ENCODE measurements around the gene APCDD1L.

Gene APCDD1L

DNA sequence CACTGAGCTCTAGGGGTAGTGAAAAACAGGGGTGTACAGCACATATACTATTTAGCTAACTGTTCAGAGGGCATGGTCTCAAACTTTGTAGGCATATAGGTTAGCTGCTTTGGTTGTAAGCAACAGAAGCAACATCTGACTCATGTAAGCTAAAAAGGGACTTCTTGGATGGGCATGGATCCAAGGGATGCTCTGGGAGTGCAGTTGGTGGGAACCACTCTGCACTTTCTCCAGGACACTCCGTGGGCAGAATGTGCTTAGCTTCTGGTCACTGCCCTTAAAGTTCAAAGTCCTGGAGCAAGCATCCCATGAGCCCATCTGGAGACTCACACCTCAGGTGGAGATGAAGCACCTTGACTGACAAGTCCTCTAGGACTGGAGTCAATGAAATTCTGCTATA is 11.5 kb downstream of the APCDD1L start:
- Histone ChIP-seq H3K36me3 (ENCODE audit: insufficient read depth, low read length) (no peaks in the 10 kb centered on the region), H3K9ac (ENCODE audit: insufficient read length) (no peak overlapping the region), H3K9me3 (ENCODE audit: low read depth, low read length) (no peaks in the 10 kb centered on the region), H3K27ac (no peak overlapping the region), H3K4me3 (no peak overlapping the region)
- TF ChIP-seq FOXP2 (optimal IDR thresholded peaks at IDR 0.05; ENCODE audit: control extremely low read depth, extremely low read length, insufficient read depth) (no peak), EZH2 (IDR thresholded peaks at IDR 0.05) (no peak), POLR2AphosphoS5 (IDR thresholded peaks at IDR 0.05; ENCODE audit: borderline replicate concordance, low read depth, low read length) (no peak)
- DNase-seq (ENCODE audit: low read depth, low spot score): no peak

DNA sequence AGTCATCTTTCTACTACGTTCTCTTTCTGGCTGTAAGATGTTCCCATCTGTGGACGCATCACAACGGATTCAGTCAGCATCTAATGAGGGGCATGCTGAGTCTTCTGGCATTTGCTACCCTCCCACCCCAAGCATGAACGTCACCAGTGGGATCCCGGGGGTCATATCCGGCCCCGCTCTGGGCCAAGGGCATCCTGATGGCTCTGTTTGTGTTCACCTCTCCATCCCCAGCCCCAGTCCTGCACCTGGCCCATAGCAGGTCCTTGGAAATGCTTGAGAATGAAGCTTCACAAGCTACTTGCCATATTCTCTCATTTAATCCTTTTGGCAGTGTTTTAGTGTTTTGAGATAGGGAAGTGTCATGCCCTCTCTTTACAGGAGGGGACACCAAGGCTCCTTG is 14.9 kb downstream of the APCDD1L start:
- Histone ChIP-seq H3K4me3 (no peak overlapping the region), H3K36me3 (ENCODE audit: insufficient read depth, low read length) (no peaks in the 10 kb centered on the region), H3K9me3 (ENCODE audit: low read depth, low read length) (no peaks in the 10 kb centered on the region), H3K9ac (ENCODE audit: insufficient read length) (no peak overlapping the region), H3K27ac (no peak overlapping the region)
- TF ChIP-seq EZH2 (IDR thresholded peaks at IDR 0.05) (no peak), FOXP2 (optimal IDR thresholded peaks at IDR 0.05; ENCODE audit: control extremely low read depth, extremely low read length, insufficient read depth) (no peak), POLR2AphosphoS5 (IDR thresholded peaks at IDR 0.05; ENCODE audit: borderline replicate concordance, low read depth, low read length) (no peak)
- DNase-seq (ENCODE audit: low read depth, low spot score): no peak

DNA sequence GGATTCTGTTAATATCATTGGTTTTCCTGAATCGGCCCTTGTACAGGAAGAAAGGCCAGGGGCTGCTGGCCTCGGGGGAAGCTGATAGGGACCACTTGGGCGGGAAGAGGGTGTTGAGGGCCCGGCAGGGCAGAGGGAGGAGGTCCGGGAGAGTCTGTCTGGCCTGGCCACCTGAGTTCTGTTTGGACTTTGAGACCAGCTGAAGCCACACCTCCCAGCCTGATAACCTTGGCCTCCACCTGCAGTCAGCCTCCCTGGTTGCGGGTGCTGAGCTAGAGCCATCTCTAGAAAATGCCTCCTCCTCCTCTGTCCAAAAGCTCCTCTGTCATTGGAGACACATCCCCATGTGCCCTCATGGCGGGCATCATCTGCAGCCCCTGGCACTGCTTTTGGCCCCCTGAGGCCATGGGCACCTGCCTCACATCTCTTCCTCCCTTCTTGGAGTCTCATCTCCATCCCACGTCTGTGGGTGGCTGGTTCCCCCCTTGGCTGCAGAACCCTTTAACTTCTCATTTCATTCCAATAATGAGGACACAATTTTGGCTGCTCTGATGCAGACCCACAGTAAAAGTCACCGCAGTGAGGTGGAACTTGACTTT is 16.6 kb downstream of the APCDD1L start:
- no peak overlapping the region for H3K4me3 ChIP-seq
- TF ChIP-seq EZH2 (IDR thresholded peaks at IDR 0.05) (no peak), FOXP2 (optimal IDR thresholded peaks at IDR 0.05; ENCODE audit: control extremely low read depth, extremely low read length, insufficient read depth) (no peak), POLR2AphosphoS5 (IDR thresholded peaks at IDR 0.05; ENCODE audit: borderline replicate concordance, low read depth, low read length) (no peak)
- no peak overlapping the region for H3K9ac ChIP-seq (ENCODE audit: insufficient read length)
- no peaks in the 10 kb centered on the region for H3K9me3 ChIP-seq (ENCODE audit: low read depth, low read length)
- no peaks in the 10 kb centered on the region for H3K36me3 ChIP-seq (ENCODE audit: insufficient read depth, low read length)
- DNase-seq (ENCODE audit: low read depth, low spot score): no peak
- no peak overlapping the region for H3K27ac ChIP-seq

DNA sequence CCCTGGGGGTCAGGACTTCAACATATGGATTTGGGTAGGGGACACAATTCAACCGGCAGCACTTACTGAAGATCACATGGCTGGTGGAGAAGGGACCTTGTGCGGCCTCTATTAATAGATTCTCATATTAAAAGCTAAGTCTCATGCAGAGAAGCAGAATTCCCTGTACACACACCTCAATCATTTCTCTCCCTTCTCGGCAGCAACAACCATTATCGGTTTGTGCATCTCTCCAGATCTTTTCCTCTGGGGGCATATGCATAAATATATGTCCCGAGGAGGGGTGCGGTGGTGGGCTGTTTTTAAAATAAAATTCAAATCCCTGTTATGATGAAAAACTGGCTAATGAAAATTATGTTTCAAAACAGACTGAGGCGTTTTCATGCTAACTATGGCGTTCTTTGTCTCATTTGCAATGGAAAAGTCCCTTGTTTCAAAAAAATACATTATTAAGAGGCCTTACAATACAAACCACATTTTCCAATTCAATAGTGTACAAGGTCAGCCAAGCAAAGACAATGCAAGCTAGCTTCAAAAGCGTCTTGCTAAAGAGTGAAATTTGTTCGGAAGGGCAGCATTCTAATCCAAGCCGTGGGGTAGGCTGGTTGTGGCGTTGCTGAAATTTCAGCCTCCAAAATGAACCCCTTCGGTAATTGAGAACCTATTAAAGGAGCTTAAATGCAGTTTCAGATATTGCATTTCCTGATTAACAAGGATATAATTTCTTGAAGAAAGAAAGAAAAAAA is 17.3 kb downstream of the APCDD1L start:
- Histone ChIP-seq H3K9ac (ENCODE audit: insufficient read length) (no peak overlapping the region), H3K27ac (no peak overlapping the region), H3K4me3 (no peak overlapping the region), H3K36me3 (ENCODE audit: insufficient read depth, low read length) (no peaks in the 10 kb centered on the region), H3K9me3 (ENCODE audit: low read depth, low read length) (no peaks in the 10 kb centered on the region)
- DNase-seq (ENCODE audit: low read depth, low spot score): no peak
- no peak for TF ChIP-seq EZH2 (IDR thresholded peaks at IDR 0.05)
- TF ChIP-seq POLR2AphosphoS5 (IDR thresholded peaks at IDR 0.05; ENCODE audit: borderline replicate concordance, low read depth, low read length): no peak
- no peak for TF ChIP-seq FOXP2 (optimal IDR thresholded peaks at IDR 0.05; ENCODE audit: control extremely low read depth, extremely low read length, insufficient read depth)

DNA sequence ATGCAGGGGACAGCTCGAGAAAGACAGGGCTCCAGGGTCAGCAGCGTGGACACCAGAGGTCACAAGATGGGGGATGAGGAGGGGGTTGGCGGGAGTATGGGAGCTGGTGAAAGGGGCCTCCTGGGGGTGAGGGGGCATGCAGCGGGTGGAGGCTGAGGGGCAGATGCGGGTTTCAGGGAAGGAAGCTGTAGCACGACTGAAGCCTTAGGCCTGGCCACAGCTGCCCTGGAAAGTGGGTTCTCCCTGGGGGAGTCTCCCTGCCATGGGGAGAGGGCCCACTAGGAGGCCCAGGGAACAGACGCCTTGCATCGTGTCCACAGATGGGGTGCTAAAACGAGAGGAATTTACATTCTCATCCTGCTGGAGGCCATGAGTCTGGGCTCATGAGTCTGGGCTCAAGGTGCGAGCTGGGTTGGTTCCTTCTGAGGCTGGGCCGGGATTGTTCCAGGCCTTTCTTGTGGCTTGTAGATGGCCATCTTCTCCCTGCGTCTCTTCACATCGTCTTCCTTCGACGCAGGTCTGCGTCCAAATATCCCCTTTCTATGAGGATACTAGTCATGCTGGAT is 18.0 kb downstream of the APCDD1L start:
- Histone ChIP-seq H3K9me3 (ENCODE audit: low read depth, low read length) (no peaks in the 10 kb centered on the region), H3K9ac (ENCODE audit: insufficient read length) (no peak overlapping the region), H3K36me3 (ENCODE audit: insufficient read depth, low read length) (no peaks in the 10 kb centered on the region), H3K27ac (no peak overlapping the region), H3K4me3 (no peak overlapping the region)
- no peak for TF ChIP-seq FOXP2 (optimal IDR thresholded peaks at IDR 0.05; ENCODE audit: control extremely low read depth, extremely low read length, insufficient read depth)
- no peak for TF ChIP-seq POLR2AphosphoS5 (IDR thresholded peaks at IDR 0.05; ENCODE audit: borderline replicate concordance, low read depth, low read length)
- TF ChIP-seq EZH2 (IDR thresholded peaks at IDR 0.05): no peak
- no peak for DNase-seq (ENCODE audit: low read depth, low spot score)

DNA sequence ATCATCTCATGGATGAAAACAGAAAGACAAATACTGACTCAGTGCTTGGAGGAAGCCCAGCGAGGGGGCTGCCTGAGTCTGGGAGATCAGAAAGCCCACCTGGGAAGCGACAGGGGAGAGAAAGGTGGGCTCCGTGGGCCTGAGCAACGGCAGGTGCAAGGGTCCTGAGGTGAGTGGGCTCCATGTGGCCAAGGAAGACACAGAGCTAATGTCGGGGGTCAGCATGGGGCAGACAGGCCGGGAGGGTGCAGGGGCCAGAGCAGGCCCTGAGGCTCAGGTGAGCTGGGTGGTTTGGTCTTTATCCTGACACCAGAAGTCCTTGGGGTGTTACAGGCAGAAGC is 18.8 kb downstream of the APCDD1L start:
- H3K4me3 ChIP-seq: no peak overlapping the region
- no peak overlapping the region for H3K27ac ChIP-seq
- no peak for TF ChIP-seq FOXP2 (optimal IDR thresholded peaks at IDR 0.05; ENCODE audit: control extremely low read depth, extremely low read length, insufficient read depth)
- no peak for TF ChIP-seq POLR2AphosphoS5 (IDR thresholded peaks at IDR 0.05; ENCODE audit: borderline replicate concordance, low read depth, low read length)
- TF ChIP-seq EZH2 (IDR thresholded peaks at IDR 0.05): no peak
- no peak for DNase-seq (ENCODE audit: low read depth, low spot score)
- no peak overlapping the region for H3K9ac ChIP-seq (ENCODE audit: insufficient read length)
- H3K36me3 ChIP-seq (ENCODE audit: insufficient read depth, low read length): no peaks in the 10 kb centered on the region
- H3K9me3 ChIP-seq (ENCODE audit: low read depth, low read length): no peaks in the 10 kb centered on the region

DNA sequence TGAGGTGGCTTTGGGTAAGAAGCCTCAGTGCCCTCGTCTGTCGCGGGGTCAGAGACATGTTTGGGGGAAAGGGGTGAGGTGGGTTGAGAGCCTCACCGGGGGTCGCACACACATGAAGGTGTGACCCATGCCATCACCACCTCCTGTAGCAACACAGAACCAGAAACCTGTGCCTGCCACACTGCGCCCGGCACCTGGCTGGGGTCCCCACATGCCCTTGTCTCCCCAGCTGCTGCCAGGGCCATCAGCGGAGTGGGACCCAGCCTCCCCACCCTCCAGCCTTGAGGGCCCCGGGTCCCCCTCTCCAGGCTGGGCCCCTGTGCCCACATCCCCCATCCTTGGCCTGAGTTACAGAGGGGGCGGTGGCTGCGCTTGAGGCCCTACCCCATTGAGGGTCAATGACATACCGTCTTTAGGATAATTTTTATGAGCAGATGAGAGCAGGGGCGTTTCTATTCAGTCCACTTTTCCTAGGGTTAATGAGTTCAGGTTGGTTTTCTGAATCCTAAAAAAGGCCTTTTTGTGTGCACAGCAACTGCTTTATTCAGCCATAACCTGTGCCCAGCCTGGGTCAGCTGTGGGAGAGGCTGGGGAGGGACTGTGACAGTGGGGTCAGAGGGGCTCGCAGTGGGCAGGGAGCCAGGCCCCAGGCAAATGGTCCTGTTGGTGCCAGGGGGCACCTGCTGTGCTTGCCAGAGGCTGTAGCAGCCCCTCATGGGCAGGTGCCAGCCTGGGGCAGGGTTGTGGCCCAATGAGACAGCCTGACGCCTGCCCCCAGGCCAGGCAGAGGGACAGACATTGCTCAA is 19.4 kb downstream of the APCDD1L start:
- Histone ChIP-seq H3K27ac (no peak overlapping the region), H3K36me3 (ENCODE audit: insufficient read depth, low read length) (no peaks in the 10 kb centered on the region), H3K9ac (ENCODE audit: insufficient read length) (no peak overlapping the region), H3K4me3 (no peak overlapping the region), H3K9me3 (ENCODE audit: low read depth, low read length) (no peaks in the 10 kb centered on the region; the same call in 1 of the 2 replicates)
- no peak for DNase-seq (ENCODE audit: low read depth, low spot score)
- TF ChIP-seq FOXP2 (optimal IDR thresholded peaks at IDR 0.05; ENCODE audit: control extremely low read depth, extremely low read length, insufficient read depth): no peak
- TF ChIP-seq EZH2 (IDR thresholded peaks at IDR 0.05): no peak
- no peak for TF ChIP-seq POLR2AphosphoS5 (IDR thresholded peaks at IDR 0.05; ENCODE audit: borderline replicate concordance, low read depth, low read length)
